RWPE1 (cell line): ENCODE data around the gene INMT.

Experiments used
- CTCF ChIA-PET: fragments of 350-600 bp; sonication (Branson Sonifier 250); formaldehyde crosslinking; extraction: SDS; loops from one replicate; lab custom pipeline; 2021; lab: Yijun Ruan, JAX
- POLR2A ChIA-PET: fragments of 400-600 bp; formaldehyde crosslinking; extraction: SDS; loops from one replicate; lab custom pipeline; 2020; ENCODE audit warnings: antibody characterized with exemption; ENCODE audit not compliant: low non-redundant PET; lab: Yijun Ruan, JAX
- DNase-seq: peaks from one replicate; pipeline ENCODE4 v3.0.0; 2012; ENCODE audit warnings: low spot score
- H3K27ac ChIP-seq: fragments of 450-650 bp; 2 replicates; pipeline ENCODE4 v1.5.1; 2017
- TF ChIP-seq, protein P1 (sequence below): fragments of 450-650 bp; conservative IDR thresholded peaks from 2 replicates; pipeline ENCODE4 v1.5.1; 2017; ENCODE audit warnings: low read depth, mild to moderate bottlenecking

The INMT gene

GRCh38 chr7:30785786-30786185 is 33.9 kb downstream of the INMT start:
- TF ChIP-seq, protein P1, sequence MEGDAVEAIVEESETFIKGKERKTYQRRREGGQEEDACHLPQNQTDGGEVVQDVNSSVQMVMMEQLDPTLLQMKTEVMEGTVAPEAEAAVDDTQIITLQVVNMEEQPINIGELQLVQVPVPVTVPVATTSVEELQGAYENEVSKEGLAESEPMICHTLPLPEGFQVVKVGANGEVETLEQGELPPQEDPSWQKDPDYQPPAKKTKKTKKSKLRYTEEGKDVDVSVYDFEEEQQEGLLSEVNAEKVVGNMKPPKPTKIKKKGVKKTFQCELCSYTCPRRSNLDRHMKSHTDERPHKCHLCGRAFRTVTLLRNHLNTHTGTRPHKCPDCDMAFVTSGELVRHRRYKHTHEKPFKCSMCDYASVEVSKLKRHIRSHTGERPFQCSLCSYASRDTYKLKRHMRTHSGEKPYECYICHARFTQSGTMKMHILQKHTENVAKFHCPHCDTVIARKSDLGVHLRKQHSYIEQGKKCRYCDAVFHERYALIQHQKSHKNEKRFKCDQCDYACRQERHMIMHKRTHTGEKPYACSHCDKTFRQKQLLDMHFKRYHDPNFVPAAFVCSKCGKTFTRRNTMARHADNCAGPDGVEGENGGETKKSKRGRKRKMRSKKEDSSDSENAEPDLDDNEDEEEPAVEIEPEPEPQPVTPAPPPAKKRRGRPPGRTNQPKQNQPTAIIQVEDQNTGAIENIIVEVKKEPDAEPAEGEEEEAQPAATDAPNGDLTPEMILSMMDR, result no peak
- CTCF ChIA-PET, result no interaction called here
- no peak overlapping the region for H3K27ac ChIP-seq
- DNase-seq, result no peak
- POLR2A ChIA-PET, result no interaction called here

- DNase-seq, result no peak
- ChIA-PET POLR2A (no interaction called here), CTCF (interaction anchor here (0.7 to 1.0 kb wide), 2 partner anchors 335 to 338 kb away, joined by 3 read pairs; no protein-coding TSS in a partner anchor)
- no peak overlapping the region for H3K27ac ChIP-seq
- TF ChIP-seq, protein P1, result no peak
These were observed 35.6 kb downstream of the INMT start for GRCh38 chr7:30787486-30787885.

- CTCF ChIA-PET, result interaction anchor here (0.7 kb wide), 1 partner anchor 278 kb away, joined by 3 read pairs; no protein-coding TSS in a partner anchor
- TF ChIP-seq, protein P1, result no peak
- POLR2A ChIA-PET, result no interaction called here
- no peak for DNase-seq
- no peak overlapping the region for H3K27ac ChIP-seq
These were observed 36.9 kb downstream of the INMT start for GRCh38 chr7:30788640-30789333.

GRCh38 chr7:30789334-30789711 is 37.4 kb downstream of the INMT start:
- peak; percentile 48 for DNase-seq
- ChIA-PET POLR2A (no interaction called here), CTCF (no interaction called here)
- TF ChIP-seq, protein P1, result no peak
- no peak overlapping the region for H3K27ac ChIP-seq

GRCh38 chr7:30790356-30790755 is 38.4 kb downstream of the INMT start:
- CTCF ChIA-PET, result interaction anchor here (0.6 to 0.7 kb wide), 2 partner anchors 146 to 188 kb away, joined by 3 read pairs; no protein-coding TSS in a partner anchor
- TF ChIP-seq, protein P1, result no peak
- no peak for DNase-seq

GRCh38 chr7:30791114-30791513 is 39.2 kb downstream of the INMT start:
- POLR2A ChIA-PET, result no interaction called here
- no peak for DNase-seq
- CTCF ChIA-PET, result interaction anchor here (0.6 to 1.4 kb wide), 3 partner anchors 147 to 187 kb away, joined by 3 to 4 read pairs (median 3); no protein-coding TSS in a partner anchor
- TF ChIP-seq, protein P1, result no peak
- no peak overlapping the region for H3K27ac ChIP-seq

More at GRCh38 chr7:30790356-30790755, 38.4 kb downstream of the INMT start:
- POLR2A ChIA-PET, result no interaction called here
- no peak overlapping the region for H3K27ac ChIP-seq
